ENCODE results near the gene CSPG4. TPM values are rescaled to one million over a fixed set of nuclear protein-coding genes. Genes with fewer than 3 reads are reported as not detected.
"Not testable (repeated sequence)": the region's sequence is repeated elsewhere in the genome, so short reads cannot be mapped to it uniquely, and the experiment has no call there.

CSPG4 gene
- total RNA-seq, 1 experiment from 2014 or later, result not detected

GRCh38 chr15:75747121-75747520 lies 34.5 kb upstream of the CSPG4 start:
- peaks cover 11% of the 10 kb centered on the region for H3K4me1 ChIP-seq (ENCODE audit: low read length)
- not testable (repeated sequence) for H3K9me3 ChIP-seq (ENCODE audit: low read length); H3K36me3 ChIP-seq (ENCODE audit: insufficient read depth, low read length); H3K27me3 ChIP-seq (ENCODE audit: low read length); H2AFZ ChIP-seq (ENCODE audit: low read length); H3K79me2 ChIP-seq (ENCODE audit: low read length); H3K9me2 ChIP-seq (replicated peaks; ENCODE audit: insufficient read depth, low read length); H4K20me1 ChIP-seq (ENCODE audit: insufficient read depth, low read depth, low read length); H3K27ac ChIP-seq (ENCODE audit: low read length); H3K9ac ChIP-seq (ENCODE audit: low read length); DNase-seq; H3K4me2 ChIP-seq (ENCODE audit: low read depth, low read length, poor library complexity, severe bottlenecking); H3K4me3 ChIP-seq (ENCODE audit: low read length)

- H3K9ac ChIP-seq (ENCODE audit: low read length), result no peak overlapping the region
- no peaks in the 10 kb centered on the region for H3K9me3 ChIP-seq (ENCODE audit: low read length)
- H2AFZ ChIP-seq (ENCODE audit: low read length), result no peak overlapping the region
- no peaks in the 10 kb centered on the region for H3K36me3 ChIP-seq (ENCODE audit: insufficient read depth, low read length)
- no peaks in the 10 kb centered on the region for H3K79me2 ChIP-seq (ENCODE audit: low read length)
- no peak for DNase-seq
- H3K27me3 ChIP-seq (ENCODE audit: low read length), result no peaks in the 10 kb centered on the region
- H3K27ac ChIP-seq (ENCODE audit: low read length), result no peak overlapping the region
- no peak overlapping the region for H3K4me2 ChIP-seq (ENCODE audit: low read depth, low read length, poor library complexity, severe bottlenecking)
- no peak overlapping the region for H3K4me3 ChIP-seq (ENCODE audit: low read length)
- no peaks in the 10 kb centered on the region for H3K9me2 ChIP-seq (replicated peaks; ENCODE audit: insufficient read depth, low read length)
- peaks cover 11% of the 10 kb centered on the region for H3K4me1 ChIP-seq (ENCODE audit: low read length)
- no peaks in the 10 kb centered on the region for H4K20me1 ChIP-seq (ENCODE audit: insufficient read depth, low read depth, low read length)
These were observed 32.7 kb upstream of the CSPG4 start for GRCh38 chr15:75745305-75745704.

- DNase-seq; H3K27me3 ChIP-seq (ENCODE audit: low read length); H3K27ac ChIP-seq (ENCODE audit: low read length); H4K20me1 ChIP-seq (ENCODE audit: insufficient read depth, low read depth, low read length); H2AFZ ChIP-seq (ENCODE audit: low read length); H3K9ac ChIP-seq (ENCODE audit: low read length); H3K9me3 ChIP-seq (ENCODE audit: low read length); H3K79me2 ChIP-seq (ENCODE audit: low read length); H3K4me3 ChIP-seq (ENCODE audit: low read length); H3K36me3 ChIP-seq (ENCODE audit: insufficient read depth, low read length); H3K9me2 ChIP-seq (replicated peaks; ENCODE audit: insufficient read depth, low read length); H3K4me2 ChIP-seq (ENCODE audit: low read depth, low read length, poor library complexity, severe bottlenecking): not testable (repeated sequence)
- H3K4me1 ChIP-seq (ENCODE audit: low read length), result peaks cover 14% of the 10 kb centered on the region
These were observed 29.7 kb upstream of the CSPG4 start for GRCh38 chr15:75742346-75742745.

GRCh38 chr15:75739791-75740190 lies 27.1 kb upstream of the CSPG4 start:
- Histone ChIP-seq H3K27ac (ENCODE audit: low read length) (no peak overlapping the region), H2AFZ (ENCODE audit: low read length) (no peak overlapping the region), H3K27me3 (ENCODE audit: low read length) (no peaks in the 10 kb centered on the region), H3K4me1 (ENCODE audit: low read length) (peaks cover 14% of the 10 kb centered on the region), H3K9ac (ENCODE audit: low read length) (no peak overlapping the region), H3K36me3 (ENCODE audit: insufficient read depth, low read length) (no peaks in the 10 kb centered on the region), H3K9me2 (replicated peaks; ENCODE audit: insufficient read depth, low read length) (no peaks in the 10 kb centered on the region), H3K4me2 (ENCODE audit: low read depth, low read length, poor library complexity, severe bottlenecking) (no peak overlapping the region), H3K4me3 (ENCODE audit: low read length) (no peak overlapping the region), H3K79me2 (ENCODE audit: low read length) (no peaks in the 10 kb centered on the region), H3K9me3 (ENCODE audit: low read length) (no peaks in the 10 kb centered on the region), H4K20me1 (ENCODE audit: insufficient read depth, low read depth, low read length) (no peaks in the 10 kb centered on the region)
- DNase-seq, result no peak

- Histone ChIP-seq H3K9ac (ENCODE audit: low read length) (peak overlapping the region; percentile 59), H2AFZ (ENCODE audit: low read length) (peak overlapping the region; percentile 97), H3K4me2 (ENCODE audit: low read depth, low read length, poor library complexity, severe bottlenecking) (peak overlapping the region; percentile 79), H3K4me3 (ENCODE audit: low read length) (peak overlapping the region; percentile 70; the same call in 1 of the 2 replicates), H3K79me2 (ENCODE audit: low read length) (no peaks in the 10 kb centered on the region), H4K20me1 (ENCODE audit: insufficient read depth, low read depth, low read length) (no peaks in the 10 kb centered on the region), H3K9me3 (ENCODE audit: low read length) (no peaks in the 10 kb centered on the region), H3K4me1 (ENCODE audit: low read length) (peaks cover 14% of the 10 kb centered on the region), H3K27ac (ENCODE audit: low read length) (no peak overlapping the region), H3K9me2 (replicated peaks; ENCODE audit: insufficient read depth, low read length) (no peaks in the 10 kb centered on the region), H3K27me3 (ENCODE audit: low read length) (no peaks in the 10 kb centered on the region), H3K36me3 (ENCODE audit: insufficient read depth, low read length) (no peaks in the 10 kb centered on the region)
- peak; percentile 96 for DNase-seq
These were observed 26.1 kb upstream of the CSPG4 start for GRCh38 chr15:75738647-75739325.

GRCh38 chr15:75738014-75738646 lies 25.5 kb upstream of the CSPG4 start:
- Histone ChIP-seq H3K4me2 (ENCODE audit: low read depth, low read length, poor library complexity, severe bottlenecking) (peak overlapping the region; percentile 79), H3K4me3 (ENCODE audit: low read length) (peak overlapping the region; percentile 70), H3K27ac (ENCODE audit: low read length) (no peak overlapping the region), H3K9ac (ENCODE audit: low read length) (peak overlapping the region; percentile 70), H3K79me2 (ENCODE audit: low read length) (no peaks in the 10 kb centered on the region), H3K36me3 (ENCODE audit: insufficient read depth, low read length) (no peaks in the 10 kb centered on the region), H4K20me1 (ENCODE audit: insufficient read depth, low read depth, low read length) (no peaks in the 10 kb centered on the region), H3K4me1 (ENCODE audit: low read length) (peaks cover 14% of the 10 kb centered on the region), H2AFZ (ENCODE audit: low read length) (peak overlapping the region; percentile 85; the same call in 1 of the 2 replicates), H3K9me2 (replicated peaks; ENCODE audit: insufficient read depth, low read length) (no peaks in the 10 kb centered on the region), H3K27me3 (ENCODE audit: low read length) (no peaks in the 10 kb centered on the region), H3K9me3 (ENCODE audit: low read length) (no peaks in the 10 kb centered on the region)
- DNase-seq, result peak; percentile 27

GRCh38 chr15:75737116-75738013 lies 24.7 kb upstream of the CSPG4 start:
- H3K9me2 ChIP-seq (replicated peaks; ENCODE audit: insufficient read depth, low read length); H3K27ac ChIP-seq (ENCODE audit: low read length); H3K36me3 ChIP-seq (ENCODE audit: insufficient read depth, low read length); H3K9me3 ChIP-seq (ENCODE audit: low read length); H3K79me2 ChIP-seq (ENCODE audit: low read length); H4K20me1 ChIP-seq (ENCODE audit: insufficient read depth, low read depth, low read length); DNase-seq; H3K27me3 ChIP-seq (ENCODE audit: low read length); H2AFZ ChIP-seq (ENCODE audit: low read length): not testable (repeated sequence)
- peak overlapping the region; percentile 70; the same call in 1 of the 2 replicates for H3K9ac ChIP-seq (ENCODE audit: low read length)
- peak overlapping the region; percentile 79 for H3K4me2 ChIP-seq (ENCODE audit: low read depth, low read length, poor library complexity, severe bottlenecking)
- H3K4me3 ChIP-seq (ENCODE audit: low read length), result peak overlapping the region; percentile 70; the same call in 1 of the 2 replicates
- H3K4me1 ChIP-seq (ENCODE audit: low read length), result peaks cover 16% of the 10 kb centered on the region

- Histone ChIP-seq H3K27me3 (ENCODE audit: low read length) (no peaks in the 10 kb centered on the region), H3K4me2 (ENCODE audit: low read depth, low read length, poor library complexity, severe bottlenecking) (no peak overlapping the region), H3K36me3 (ENCODE audit: insufficient read depth, low read length) (no peaks in the 10 kb centered on the region), H3K9me2 (replicated peaks; ENCODE audit: insufficient read depth, low read length) (no peaks in the 10 kb centered on the region), H3K4me1 (ENCODE audit: low read length) (peaks cover 16% of the 10 kb centered on the region), H3K4me3 (ENCODE audit: low read length) (no peak overlapping the region), H3K9ac (ENCODE audit: low read length) (no peak overlapping the region), H4K20me1 (ENCODE audit: insufficient read depth, low read depth, low read length) (no peaks in the 10 kb centered on the region), H2AFZ (ENCODE audit: low read length) (no peak overlapping the region), H3K79me2 (ENCODE audit: low read length) (no peaks in the 10 kb centered on the region), H3K27ac (ENCODE audit: low read length) (no peak overlapping the region), H3K9me3 (ENCODE audit: low read length) (no peaks in the 10 kb centered on the region)
- no peak for DNase-seq
These were observed 23.6 kb upstream of the CSPG4 start for GRCh38 chr15:75736256-75736655.
